Right hindlimb (tissue), 1 donor: ENCODE data around the gene CDH7.

ENCODE experiments used
- DNase-seq: peaks from one replicate; pipeline ENCODE4 v3.0.0-alpha.2; 2018

The CDH7 gene

GRCh38 chr18:65924904-65925303 is 174.1 kb downstream of the CDH7 start:
- no peak for DNase-seq

- no peak for DNase-seq
Measured at GRCh38 chr18:65934874-65935273, 184.1 kb downstream of the CDH7 start.

- DNase-seq = no peak
Measured at GRCh38 chr18:65936678-65937077, 185.9 kb downstream of the CDH7 start.

- no peak for DNase-seq
Measured at GRCh38 chr18:65937180-65937579, 186.4 kb downstream of the CDH7 start.

GRCh38 chr18:65938592-65939372 is 188.0 kb downstream of the CDH7 start:
- DNase-seq = no peak
